ENCODE results near the gene TSC22D3.

GRCh38 chrX:107718156-107718621 lies 57.4 kb downstream of the TSC22D3 start:
- TF ChIP-seq CTCF (IDR thresholded peaks at IDR 0.05), result peak; percentile 71
- no peak for TF ChIP-seq EZH2 (IDR thresholded peaks at IDR 0.05; ENCODE audit: borderline replicate concordance, insufficient read depth, low read depth, low read length, poor library complexity, severe bottlenecking)
